Motor neuron (in vitro differentiated cells): Measurements from ENCODE around the gene DNM1L. TPM values are rescaled to one million over a fixed set of nuclear protein-coding genes. Genes with fewer than 3 reads are reported as not detected.

Source experiments
- ATAC-seq, 8 experiments: fragments of 200-7000 bp; cut with Tn5 transposase; replicated peaks in 6 of 8; 2 replicates each; pipeline ENCODE4 v1.8.0; 2021; ENCODE audit warnings: mild to moderate bottlenecking in 8 of 8, moderate library complexity in 8 of 8
- H3K27ac ChIP-seq, 2 donors: fragments of 250-450 bp; sonication (Bioruptor Pico); 2 replicates each; pipeline ENCODE4 v1.9.0; 2021; ENCODE audit warnings: antibody characterized with exemption in 2 of 2, mild to moderate bottlenecking in 2 of 2, moderate library complexity in 1 of 2
- H3K4me1 ChIP-seq, 2 donors: fragments of 250-450 bp; sonication (Bioruptor Pico); replicated peaks in 1 of 2; 2 replicates each; pipeline ENCODE4 v1.6.1; 2021; ENCODE audit warnings: antibody characterized with exemption in 2 of 2, mild to moderate bottlenecking in 2 of 2, moderate library complexity in 1 of 2
- H3K4me3 ChIP-seq, 5 donors: fragments of 250-450 bp; sonication (Bioruptor Pico); 2 replicates each; pipeline ENCODE4 v1.9.0; 2021; ENCODE audit warnings: antibody characterized with exemption in 5 of 5, mild to moderate bottlenecking in 5 of 5, moderate library complexity in 4 of 5
- WGBS, 10 experiments: fragments of 450-650 bp; shearing (Covaris generic); methylation state at CpG; one replicate each; pipeline ENCODE4 v1.0.0; 2022; 5-methylcytosine and 5-hydroxymethylcytosine counted together
- in situ Hi-C, 9 experiments: fragments of 400-800 bp; cut with MboI; loops; one replicate each; pipeline ENCODE4 v1.15.0; 2021; ENCODE audit warnings: low sequenced_read_pairs in 9 of 9, low pct_unique_long_range_greater_than_20kb in 2 of 9; ENCODE audit not compliant: unreplicated experiment in 9 of 9
- total RNA-seq, 8 experiments: library from RNA; unstranded; fragments of 300-600 nt; gene quantifications; 2 replicates each; pipeline versions ENCODE4 v1.2.3 to v1.2.4, GENCODE V29; 2022

The DNM1L gene
- total RNA-seq, 8 experiments from 2014 or later = 38.7 to 103 (median 62.3) TPM

DNA sequence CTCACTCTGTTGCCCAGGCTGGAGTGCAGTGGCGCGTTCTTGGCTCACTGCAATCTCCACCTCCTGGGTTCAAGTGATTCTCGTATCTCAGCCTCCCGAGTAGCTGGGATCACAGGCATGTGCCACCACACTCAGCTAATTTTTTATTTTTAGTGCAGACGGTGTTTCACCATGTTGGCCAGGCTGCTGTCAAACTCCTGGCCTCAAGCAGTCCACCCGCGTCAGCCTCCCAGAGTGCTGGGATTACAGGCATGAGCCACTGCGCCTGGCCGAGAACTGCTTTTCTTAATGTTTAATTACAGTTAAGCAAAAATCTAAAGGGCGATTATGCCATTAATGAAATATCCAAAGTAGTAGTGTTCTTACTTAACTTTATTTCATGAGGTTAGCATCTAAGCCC lies 63.0 kb downstream of the DNM1L start:
- no peak for ATAC-seq
- Histone ChIP-seq H3K4me3 (no peak overlapping the region), H3K27ac (no peak overlapping the region), H3K4me1 (no peaks in the 10 kb centered on the region)
- in situ Hi-C loops = no loop called here
- WGBS, 10 experiments = 80 to 100% (median 98%) methylated on average over 1 to 10 of the region's 10 CpGs; no CpG with 5 or more reads in 1 of the 10 experiments

- no peak for ATAC-seq
- Histone ChIP-seq H3K27ac (no peak overlapping the region), H3K4me1 (no peaks in the 10 kb centered on the region), H3K4me3 (no peak overlapping the region)
- WGBS, 10 experiments = 89 to 100% (median 100%) methylated on average over 1 to 2 of the region's 2 CpGs; no CpG with 5 or more reads in 3 of the 10 experiments
- in situ Hi-C loops = no loop called here
Observed at GRCh38 chr12:32743264-32743663, 64.2 kb downstream of the DNM1L start.

DNA sequence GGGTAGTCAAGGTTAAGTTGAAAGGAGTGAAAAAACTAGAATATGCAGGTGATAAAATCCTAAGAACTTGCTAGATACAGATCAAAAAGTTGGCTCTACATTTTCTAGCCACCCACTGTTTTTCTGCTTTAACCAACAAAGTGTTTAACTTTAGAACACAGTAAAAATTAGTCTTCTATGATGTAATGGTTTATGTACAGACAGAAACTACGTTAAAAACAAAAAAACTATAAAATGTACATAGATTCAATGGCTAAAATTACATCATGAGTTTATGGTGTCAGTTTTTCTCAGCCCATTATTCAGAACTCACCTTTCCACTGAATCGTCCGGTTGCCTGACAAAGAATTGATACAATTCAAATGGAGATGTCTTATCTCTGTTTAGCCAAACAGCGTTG lies 74.5 kb downstream of the DNM1L start:
- WGBS, 10 experiments = 60 to 100% (median 76%) methylated on average over 1 to 4 of the region's 4 CpGs
- no peak for ATAC-seq
- in situ Hi-C loops = loop anchor here in 8 of 9 experiments (10.0 to 25.0 kb wide), 5 partner anchors 161 to 1284 kb away; partner anchors contain the start of gene ALG10 (in 6 of the 8)
- H3K4me1 ChIP-seq = peaks cover 14 to 17% of the 10 kb centered on the region in 2 donors
- no peak overlapping the region for H3K4me3 ChIP-seq
- H3K27ac ChIP-seq = no peak overlapping the region

DNA sequence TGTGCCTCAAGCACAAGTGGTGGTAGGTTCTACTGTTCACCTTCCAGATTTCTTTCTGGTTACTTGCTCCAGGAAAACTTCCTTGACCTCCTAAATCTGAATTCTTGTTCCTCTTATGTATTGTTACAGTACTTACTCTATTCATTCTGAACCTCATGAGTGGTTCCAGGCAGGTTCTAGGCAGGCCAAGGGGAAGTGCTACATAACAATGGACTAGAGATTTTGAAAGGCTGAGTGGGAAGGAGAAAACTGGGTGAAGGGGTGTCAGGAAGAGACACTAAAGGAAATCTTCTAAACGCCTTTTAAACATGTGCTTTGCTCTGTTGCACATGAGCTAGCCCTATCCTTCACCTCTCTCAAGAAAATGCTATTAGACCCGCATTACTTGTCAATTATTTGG lies 75.0 kb downstream of the DNM1L start:
- H3K27ac ChIP-seq = no peak overlapping the region
- H3K4me3 ChIP-seq = peak overlapping the region; percentile 79 to 97 (median 95)
- no peak for ATAC-seq
- peaks cover 14 to 17% of the 10 kb centered on the region in 2 donors for H3K4me1 ChIP-seq
- WGBS, 10 experiments = 8 to 67% (median 57%) methylated on average over 1 to 2 of the region's 2 CpGs; no CpG with 5 or more reads in 3 of the 10 experiments
- in situ Hi-C loops = loop anchor here in 8 of 9 experiments (10.0 to 25.0 kb wide), 5 partner anchors 161 to 1283 kb away; partner anchors contain the start of gene ALG10 (in 6 of the 8)

DNA sequence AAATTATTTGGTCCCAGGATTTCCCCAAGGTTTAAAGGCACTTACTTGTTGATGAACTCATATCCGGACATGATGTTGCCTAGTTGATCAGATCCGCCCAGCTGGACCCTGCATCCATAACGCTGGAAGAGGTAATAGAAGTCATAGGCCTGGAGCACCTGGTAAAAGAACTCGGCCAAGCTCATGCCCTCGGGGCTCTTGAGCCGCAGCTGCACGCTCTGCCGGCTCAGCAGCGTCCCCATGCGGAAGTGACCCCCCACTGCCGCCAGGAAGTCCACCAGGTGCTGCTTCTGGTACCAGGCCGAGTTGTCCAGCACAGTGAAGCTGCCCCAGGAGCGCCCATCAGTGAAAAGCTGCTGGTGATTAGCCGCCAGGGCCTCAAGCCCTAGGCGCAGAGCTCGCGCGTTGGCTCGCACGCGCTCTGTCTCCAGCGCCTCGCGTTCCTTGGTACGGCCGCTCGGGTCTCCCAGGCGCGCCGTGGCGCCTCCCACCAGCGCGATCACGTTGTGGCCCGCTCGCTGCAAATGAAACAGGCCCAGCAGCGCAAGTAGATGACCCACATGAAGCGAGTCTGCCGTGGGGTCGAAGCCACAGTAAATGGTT lies 76.1 kb downstream of the DNM1L start:
- peak; percentile 62 to 71 (median 67) for ATAC-seq
- Histone ChIP-seq H3K27ac (peak overlapping the region; percentile 88 to 90), H3K4me3 (peak overlapping the region; percentile 79 to 97 (median 95)), H3K4me1 (peaks cover 14 to 17% of the 10 kb centered on the region in 2 donors)
- WGBS, 10 experiments = 0 to 14% (median 0%) methylated on average over 1 to 8 of the region's 40 CpGs; no CpG with 5 or more reads in 3 of the 10 experiments
- in situ Hi-C loops = loop anchor here in 8 of 9 experiments (10.0 to 25.0 kb wide), 5 partner anchors 160 to 1282 kb away; partner anchors contain the start of gene ALG10 (in 6 of the 8)

DNA sequence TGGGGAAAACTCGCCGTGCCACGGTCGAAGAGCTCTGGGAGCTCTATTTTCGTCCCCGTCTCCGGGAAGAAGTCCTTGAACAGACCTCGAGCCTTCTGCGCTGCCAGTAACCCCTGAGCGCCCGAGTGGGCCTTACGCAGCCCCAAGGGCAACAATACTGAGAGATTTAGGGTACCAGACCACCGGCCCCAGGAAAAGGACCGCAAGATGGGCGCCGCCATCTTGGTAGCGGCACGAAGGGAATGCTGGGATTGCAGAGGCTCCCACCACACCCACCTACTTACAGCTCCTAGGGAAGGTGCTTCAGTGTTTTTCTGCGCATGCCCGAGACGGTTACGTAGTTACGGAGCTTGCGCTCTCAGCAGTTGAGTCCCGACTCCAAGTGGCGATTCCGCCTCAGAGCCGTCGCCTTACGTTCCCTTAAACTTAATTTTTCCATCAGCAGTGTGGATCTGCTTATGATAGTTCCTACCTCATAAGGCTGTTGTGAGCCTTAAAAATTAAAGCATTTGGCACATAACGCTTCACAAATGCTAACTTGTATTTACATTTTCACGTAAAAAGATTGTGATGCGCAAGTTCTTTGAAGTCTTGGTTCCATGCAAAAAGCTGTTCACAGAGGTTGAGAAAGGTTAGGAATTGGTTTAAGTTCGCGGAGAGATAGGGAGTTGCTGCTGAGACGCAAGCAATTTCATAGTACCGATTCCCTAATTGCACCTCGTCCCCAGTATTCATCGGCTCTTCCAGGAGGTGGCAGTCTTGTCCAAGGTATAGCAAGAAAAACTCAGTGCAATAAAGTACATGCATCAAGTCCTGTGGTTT lies 76.8 kb downstream of the DNM1L start, which contains the start of gene YARS2:
YARS2 (minus strand) TSS at position 244 of the 822 bp plus-strand sequence; CDS start at position 221, 23 bp downstream.
- in situ Hi-C loops = loop anchor here in 8 of 9 experiments (10.0 to 25.0 kb wide), 5 partner anchors 159 to 1281 kb away; partner anchors contain the start of gene ALG10 (in 6 of the 8)
- Histone ChIP-seq H3K4me1 (peaks cover 14 to 17% of the 10 kb centered on the region in 2 donors), H3K27ac (peak within 1 kb of the TSS; percentile 88 to 90), H3K4me3 (peak within 1 kb of the TSS; percentile 79 to 97 (median 95))
- ATAC-seq = peak; percentile 84 to 97 (median 94)
- WGBS, 10 experiments = 0 to 5% (median 0%) methylated on average over 1 to 12 of the region's 39 CpGs

DNA sequence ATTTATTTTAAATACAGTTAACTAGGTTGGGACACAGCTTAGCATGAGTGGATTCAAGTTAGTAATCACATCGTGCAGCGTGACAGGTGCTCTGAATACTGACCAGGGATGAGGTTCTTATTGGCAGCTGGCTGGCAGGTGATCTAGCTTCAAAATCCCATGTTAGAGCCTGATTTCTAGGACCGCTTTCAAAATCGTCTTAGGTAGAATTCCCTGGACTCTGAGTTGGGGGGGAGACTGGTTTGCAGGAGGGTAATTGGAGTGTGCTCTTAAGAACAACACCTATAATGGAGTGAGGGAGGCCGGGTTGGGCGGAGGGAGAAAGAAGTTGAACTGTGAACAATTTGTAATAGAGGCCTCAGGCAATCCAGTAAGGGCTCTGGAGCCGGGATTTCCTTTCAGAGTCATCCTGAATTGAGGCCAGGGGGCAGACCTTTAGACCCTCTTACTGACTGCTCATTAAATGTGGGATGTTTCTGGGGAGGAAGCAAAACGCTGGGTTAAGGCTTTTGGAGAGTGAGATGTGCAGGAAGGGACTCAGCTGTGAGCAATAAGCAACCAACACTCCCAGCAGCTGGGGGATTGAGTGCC lies 77.5 kb downstream of the DNM1L start:
- 0 to 51% (median 10%) methylated on average over 1 to 6 of the region's 8 CpGs; no CpG with 5 or more reads in 3 of the 10 experiments for WGBS, 10 experiments
- in situ Hi-C loops = loop anchor here in 8 of 9 experiments (10.0 to 25.0 kb wide), 5 partner anchors 158 to 1281 kb away; partner anchors contain the start of gene ALG10 (in 6 of the 8)
- Histone ChIP-seq H3K4me1 (peaks cover 14 to 17% of the 10 kb centered on the region in 2 donors), H3K27ac (peak overlapping the region in 1 of 2 donors; percentile 13), H3K4me3 (peak overlapping the region; percentile 79 to 97 (median 95))
- no peak for ATAC-seq

GRCh38 chr12:32757157-32757556 lies 78.1 kb downstream of the DNM1L start:
- in situ Hi-C loops = loop anchor here in 8 of 9 experiments (10.0 to 25.0 kb wide), 5 partner anchors 158 to 1280 kb away; partner anchors contain the start of gene ALG10 (in 6 of the 8)
- ATAC-seq = no peak
- Histone ChIP-seq H3K4me3 (no peak overlapping the region), H3K27ac (no peak overlapping the region), H3K4me1 (peaks cover 14 to 17% of the 10 kb centered on the region in 2 donors)
- WGBS, 10 experiments = 17 to 100% (median 86%) methylated on average over 1 to 3 of the region's 3 CpGs; no CpG with 5 or more reads in 3 of the 10 experiments

GRCh38 chr12:32761716-32762115 lies 82.6 kb downstream of the DNM1L start:
- in situ Hi-C loops = loop anchor here in 7 of 9 experiments (10.0 to 25.0 kb wide), 4 partner anchors 176 to 1276 kb away; partner anchors contain the start of gene ALG10 (in 5 of the 7)
- Histone ChIP-seq H3K4me1 (peaks cover under 1 to 1% of the 10 kb centered on the region in 2 donors), H3K27ac (no peak overlapping the region), H3K4me3 (no peak overlapping the region)
- no peak for ATAC-seq
- WGBS, 10 experiments = 0 to 100% (median 0%) methylated on average over 1 of the region's 1 CpG; no CpG with 5 or more reads in 3 of the 10 experiments

GRCh38 chr12:32765906-32766305 lies 86.8 kb downstream of the DNM1L start:
- Histone ChIP-seq H3K4me3 (no peak overlapping the region), H3K27ac (no peak overlapping the region), H3K4me1 (no peaks in the 10 kb centered on the region)
- in situ Hi-C loops = loop anchor here in 7 of 9 experiments (10.0 to 25.0 kb wide), 4 partner anchors 171 to 1271 kb away; partner anchors contain the start of gene ALG10 (in 5 of the 7)
- no peak for ATAC-seq
- 0 to 100% (median 84%) methylated on average over 1 to 3 of the region's 4 CpGs for WGBS, 10 experiments

DNA sequence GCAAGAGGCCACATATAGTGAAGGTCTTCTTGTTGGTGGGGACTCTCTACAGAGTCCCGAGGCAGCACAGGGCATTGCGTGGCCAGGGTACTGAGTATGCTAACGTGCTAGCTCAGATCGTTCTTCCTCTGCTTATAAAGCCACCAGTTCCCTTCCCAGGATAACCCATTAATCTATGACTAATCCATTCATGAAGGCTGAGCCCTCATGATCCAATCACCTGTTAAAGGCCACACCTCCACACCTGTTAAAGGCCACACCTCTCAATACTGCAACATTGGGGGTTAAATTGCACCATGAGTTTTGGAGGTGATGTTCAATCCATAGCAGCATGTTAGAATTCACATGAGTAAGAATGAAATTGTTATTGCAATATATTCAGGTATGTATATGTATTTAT lies 89.4 kb downstream of the DNM1L start:
- Histone ChIP-seq H3K27ac (no peak overlapping the region), H3K4me3 (no peak overlapping the region), H3K4me1 (no peaks in the 10 kb centered on the region)
- in situ Hi-C loops = loop anchor here in 7 of 9 experiments (10.0 to 25.0 kb wide), 4 partner anchors 169 to 1269 kb away; partner anchors contain the start of gene ALG10 (in 5 of the 7)
- no peak for ATAC-seq
- WGBS, 10 experiments = 33 to 83% (median 61%) methylated on average over 1 to 3 of the region's 4 CpGs; no CpG with 5 or more reads in 5 of the 10 experiments

DNA sequence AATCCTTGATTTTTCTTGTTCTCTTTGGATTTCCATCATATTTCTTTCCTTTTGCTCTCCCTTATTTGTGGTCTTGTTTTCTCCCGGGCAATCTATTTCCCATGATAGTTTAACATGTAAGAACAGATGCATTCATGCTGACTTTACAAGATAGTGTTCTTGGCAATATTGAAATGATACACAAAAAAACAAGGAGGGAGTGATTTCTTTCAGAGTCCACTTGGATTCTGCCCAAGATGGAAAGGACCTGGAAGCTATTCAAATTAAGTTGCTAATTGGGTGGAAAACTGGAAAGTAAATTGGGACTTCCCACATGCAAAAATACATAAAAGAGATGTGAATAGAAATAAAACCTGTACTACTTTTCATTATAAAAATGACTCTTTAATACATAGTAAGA lies 91.0 kb downstream of the DNM1L start:
- H3K27ac ChIP-seq = no peak overlapping the region
- in situ Hi-C loops = loop anchor here in 7 of 9 experiments (25.0 kb wide), 3 partner anchors 167 to 1267 kb away; partner anchors contain the start of gene ALG10 (in 5 of the 7)
- 0 to 100% (median 71%) methylated on average over 1 of the region's 1 CpG; no CpG with 5 or more reads in 1 of the 10 experiments for WGBS, 10 experiments
- H3K4me1 ChIP-seq = no peaks in the 10 kb centered on the region
- H3K4me3 ChIP-seq = no peak overlapping the region
- ATAC-seq = no peak
